AG08396 (cell line): ENCODE results near the gene PYROXD2.

ENCODE experiments used
- DNase-seq: peaks from one replicate; pipeline ENCODE4 v3.0.0; 2012; ENCODE audit warnings: low spot score, mixed read lengths

Gene PYROXD2

DNA sequence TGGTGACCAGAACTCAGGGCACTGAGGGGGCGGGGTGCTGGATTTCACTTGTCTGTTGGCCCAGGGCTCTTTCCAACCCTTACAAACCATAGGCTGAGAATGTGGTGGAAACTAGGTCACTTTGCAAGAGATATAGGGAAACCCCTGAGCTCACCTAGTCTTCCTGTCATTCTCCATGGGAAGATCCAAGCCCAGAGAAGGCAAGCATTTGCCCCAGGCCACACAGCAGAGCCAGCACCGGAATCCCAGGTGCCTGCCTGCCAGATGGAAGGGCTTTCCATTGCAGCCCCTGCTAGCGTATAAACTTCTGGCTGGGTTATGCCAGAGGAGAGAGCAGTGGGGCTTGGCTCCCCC is 427 bp downstream of the PYROXD2 start:
- no peak for DNase-seq

DNA sequence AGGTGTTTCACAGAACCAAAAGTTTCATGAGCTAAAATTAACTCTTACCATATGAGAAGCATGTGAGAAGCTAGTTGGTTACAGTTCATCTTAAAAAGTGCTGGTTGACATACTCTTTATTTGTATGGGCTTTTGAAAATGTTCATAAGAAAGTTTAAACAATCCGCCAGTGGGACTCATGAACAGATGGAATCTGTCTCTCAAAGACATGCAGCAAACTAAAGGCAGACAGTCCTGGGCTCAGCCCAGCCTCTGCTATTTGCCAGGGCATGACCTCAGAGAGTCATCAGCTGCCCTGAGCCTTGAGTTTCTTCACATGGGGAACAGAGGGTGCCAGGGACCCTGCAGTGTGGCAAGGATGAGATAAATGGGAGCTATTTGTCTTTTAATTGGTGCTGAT is 3.2 kb downstream of the PYROXD2 start:
- peak; percentile 65 for DNase-seq

DNA sequence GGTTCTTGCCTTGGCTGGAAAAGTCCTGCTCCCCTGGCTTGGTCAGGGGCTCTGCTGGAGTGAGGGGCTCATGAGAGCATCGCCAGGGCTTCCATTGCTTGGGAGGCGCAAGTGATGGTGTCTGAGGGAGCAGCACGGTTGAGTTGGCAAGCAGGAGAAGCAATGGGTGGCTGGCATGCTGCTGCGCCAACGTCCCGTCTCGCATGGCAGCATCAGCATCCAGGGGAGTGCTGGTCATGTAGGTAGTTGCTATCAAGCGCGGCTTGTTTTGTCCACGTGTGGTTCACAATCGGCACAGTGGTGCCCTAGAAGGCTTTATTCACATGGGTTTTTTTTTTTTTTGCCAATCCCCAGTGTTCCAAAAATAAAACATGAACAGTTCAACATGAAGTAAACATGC is 3.8 kb downstream of the PYROXD2 start:
- no peak for DNase-seq

DNA sequence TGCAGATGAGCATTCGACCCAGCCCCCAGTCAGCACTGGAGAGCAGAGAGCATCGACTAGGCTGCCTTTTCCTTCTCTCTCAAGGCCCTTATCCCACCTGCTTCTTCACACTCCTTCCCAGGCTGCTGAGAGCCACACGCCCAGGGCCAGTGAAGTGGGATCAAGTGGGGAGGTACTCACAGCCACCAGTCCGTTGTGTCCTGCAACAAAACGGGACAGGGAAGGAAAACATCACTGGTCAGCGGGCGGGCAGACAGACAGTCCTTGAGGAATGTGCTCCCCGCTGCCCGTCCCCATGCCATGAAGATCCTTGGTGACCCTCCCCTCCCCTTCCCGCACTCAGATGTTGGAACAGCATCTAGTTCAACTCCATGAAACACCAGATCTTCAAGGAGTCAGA is 4.2 kb downstream of the PYROXD2 start:
- DNase-seq, result no peak

DNA sequence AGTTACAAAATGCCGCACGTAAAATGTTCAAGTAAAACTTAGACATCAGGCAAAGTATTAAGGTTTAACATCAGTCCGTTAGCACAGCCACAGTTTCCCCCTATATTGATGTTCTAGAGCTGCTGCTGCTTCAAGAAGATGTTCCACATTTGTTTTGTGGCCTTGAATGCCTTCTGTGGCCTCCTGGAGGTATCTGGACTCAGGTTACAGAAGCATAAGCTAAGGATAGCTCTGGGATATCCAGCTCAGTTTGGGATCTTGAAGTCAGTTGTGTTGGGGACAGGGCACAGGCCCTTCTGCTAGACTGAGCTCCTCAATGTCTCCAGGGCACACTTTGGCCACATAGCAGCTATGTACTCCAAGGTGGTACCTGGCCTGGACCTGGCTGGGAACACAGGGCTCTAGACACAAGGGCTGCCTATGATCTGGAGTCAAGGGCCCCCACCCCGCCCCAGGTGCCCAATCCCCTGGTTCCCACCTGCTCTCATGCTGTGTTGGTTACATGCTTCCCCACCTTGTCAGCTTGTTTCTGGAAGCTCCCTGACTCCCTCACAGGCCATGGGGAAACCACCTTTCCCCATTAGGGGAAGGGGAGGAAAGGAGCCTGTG is 4.7 kb downstream of the PYROXD2 start:
- DNase-seq, result no peak

DNA sequence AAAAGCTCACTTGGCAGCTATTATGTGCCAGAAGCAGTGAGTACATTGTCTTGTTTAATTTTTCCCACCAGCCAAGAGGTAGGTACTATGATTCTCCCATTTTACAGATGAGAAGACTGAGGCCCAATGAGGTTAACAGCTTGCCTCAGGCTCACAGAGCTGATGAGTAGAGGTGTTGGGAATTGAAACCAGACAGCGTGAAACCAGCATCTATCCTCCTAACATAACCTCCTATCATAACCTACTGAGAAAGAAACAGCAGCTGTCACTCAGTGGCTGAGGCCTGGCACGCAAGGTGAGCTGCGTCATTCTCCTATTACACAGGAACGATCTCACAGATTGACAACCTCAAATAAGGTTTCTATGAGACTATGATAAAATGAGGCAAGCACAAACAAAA is 6.2 kb downstream of the PYROXD2 start:
- DNase-seq, result no peak

DNA sequence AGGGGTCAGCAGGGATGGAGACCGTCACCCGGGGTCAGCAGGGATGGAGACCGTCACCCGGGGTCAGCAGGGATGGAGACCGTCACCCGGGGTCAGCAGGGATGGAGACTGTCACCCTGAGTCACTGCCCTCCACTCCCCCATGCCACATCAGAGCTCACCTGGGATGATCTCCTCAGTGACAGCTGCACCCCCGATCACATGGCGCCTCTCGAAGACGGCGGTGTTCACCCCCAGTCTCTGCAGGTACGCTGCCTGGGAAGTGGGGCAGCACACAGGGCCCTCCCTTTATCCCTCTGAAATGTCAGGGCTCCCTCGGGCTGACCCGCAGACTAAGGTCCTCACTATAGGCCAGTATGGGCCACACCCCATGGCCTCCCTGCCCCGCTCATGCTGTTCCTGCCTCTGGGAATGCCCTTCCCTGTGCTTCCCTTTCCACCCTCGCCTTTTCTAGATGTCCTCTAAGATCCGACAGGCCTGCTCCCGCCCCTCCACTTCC is 7.2 kb downstream of the PYROXD2 start:
- DNase-seq, result no peak

DNA sequence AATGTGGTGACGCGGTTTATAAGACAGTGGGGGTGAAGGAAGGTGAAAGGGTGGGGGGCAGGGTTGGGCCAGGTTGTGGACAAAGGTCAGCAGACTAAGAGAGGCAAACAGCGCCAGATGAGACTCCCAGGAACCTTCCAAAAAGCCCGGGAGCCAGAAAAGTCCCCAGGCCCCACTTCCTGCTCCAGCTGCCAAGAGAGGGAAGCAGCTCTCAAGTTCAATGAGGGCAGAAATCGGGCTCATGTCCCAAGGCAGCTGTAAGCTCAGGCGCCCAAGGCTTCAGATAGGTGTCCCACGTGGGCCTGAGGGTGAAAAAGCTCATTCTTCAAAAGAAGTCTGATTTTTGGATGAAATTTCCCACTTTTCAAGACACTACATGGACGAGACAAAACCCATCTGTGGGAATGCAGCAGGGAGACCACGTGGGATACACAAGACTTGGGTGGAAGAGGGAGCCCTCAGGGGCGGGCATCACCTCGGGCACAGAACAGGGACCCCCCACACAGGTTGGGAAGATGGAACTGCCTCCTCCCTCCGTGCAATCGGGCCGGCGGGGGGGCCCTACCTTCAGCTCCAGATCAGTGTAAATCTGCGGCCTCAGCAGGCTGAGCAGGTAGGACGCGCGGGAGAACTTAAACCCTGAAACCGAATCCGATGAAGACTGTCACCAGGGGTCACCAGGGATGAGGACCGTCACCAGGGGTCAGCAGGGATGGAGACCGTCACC is 7.8 kb downstream of the PYROXD2 start:
- DNase-seq, result no peak

DNA sequence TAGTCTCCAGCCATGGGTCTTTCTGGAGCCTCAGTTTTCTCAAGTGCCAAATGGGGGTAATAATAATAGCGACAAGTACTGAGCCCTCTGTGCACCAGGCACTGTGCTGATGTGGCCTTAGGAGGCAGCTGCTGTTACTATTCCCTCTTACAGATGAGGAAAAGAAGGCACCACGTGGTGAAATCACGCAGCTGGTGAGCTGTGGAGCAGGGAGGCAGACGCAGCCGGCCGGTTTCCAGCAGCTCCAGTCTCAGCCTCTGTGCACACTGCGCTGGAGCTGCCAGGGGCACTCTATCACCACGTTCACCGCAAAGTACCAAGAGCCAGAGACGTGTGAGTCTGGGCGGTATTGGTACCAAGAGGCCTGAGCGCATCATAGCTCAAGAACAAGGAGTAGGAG is 9.6 kb downstream of the PYROXD2 start:
- no peak for DNase-seq

DNA sequence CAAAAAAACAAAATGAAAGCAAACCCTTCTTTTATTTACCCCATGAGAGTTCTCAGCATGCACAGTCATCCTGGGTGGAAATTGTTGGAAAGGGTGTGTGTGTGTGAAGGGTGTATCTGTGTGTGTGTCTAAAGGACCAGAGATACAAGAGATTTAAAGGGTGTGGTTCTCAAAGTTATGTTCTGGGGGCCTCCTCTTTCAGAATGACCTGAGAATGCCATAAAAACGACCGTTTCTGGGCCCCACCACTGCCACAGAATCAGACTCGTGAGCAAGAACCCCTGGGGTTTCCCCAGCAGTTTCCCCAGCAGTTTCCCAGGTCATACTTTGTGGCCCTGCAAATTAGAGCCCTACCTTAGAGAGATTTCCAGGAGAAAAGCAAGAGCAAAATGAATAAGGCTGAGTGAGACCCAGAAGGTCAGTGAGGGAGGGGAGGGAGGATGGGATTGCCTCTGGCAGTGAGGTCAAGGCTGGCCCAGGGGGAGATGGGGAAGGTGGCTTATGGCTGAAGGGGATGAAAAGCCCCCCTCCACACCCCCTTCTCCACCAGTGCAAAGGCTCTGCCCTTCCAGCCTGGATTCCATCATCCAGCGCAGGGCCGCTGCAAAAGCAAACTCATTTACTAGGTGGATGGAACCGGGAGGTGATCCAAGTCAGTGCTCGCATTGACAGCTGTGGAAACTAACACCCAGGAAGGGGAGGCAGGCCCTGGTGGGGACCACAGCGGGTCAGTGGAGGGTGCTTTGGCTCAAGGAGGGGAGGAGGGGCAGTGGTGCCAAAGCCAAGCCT is 10.2 kb downstream of the PYROXD2 start:
- DNase-seq, result peak; percentile 41

DNA sequence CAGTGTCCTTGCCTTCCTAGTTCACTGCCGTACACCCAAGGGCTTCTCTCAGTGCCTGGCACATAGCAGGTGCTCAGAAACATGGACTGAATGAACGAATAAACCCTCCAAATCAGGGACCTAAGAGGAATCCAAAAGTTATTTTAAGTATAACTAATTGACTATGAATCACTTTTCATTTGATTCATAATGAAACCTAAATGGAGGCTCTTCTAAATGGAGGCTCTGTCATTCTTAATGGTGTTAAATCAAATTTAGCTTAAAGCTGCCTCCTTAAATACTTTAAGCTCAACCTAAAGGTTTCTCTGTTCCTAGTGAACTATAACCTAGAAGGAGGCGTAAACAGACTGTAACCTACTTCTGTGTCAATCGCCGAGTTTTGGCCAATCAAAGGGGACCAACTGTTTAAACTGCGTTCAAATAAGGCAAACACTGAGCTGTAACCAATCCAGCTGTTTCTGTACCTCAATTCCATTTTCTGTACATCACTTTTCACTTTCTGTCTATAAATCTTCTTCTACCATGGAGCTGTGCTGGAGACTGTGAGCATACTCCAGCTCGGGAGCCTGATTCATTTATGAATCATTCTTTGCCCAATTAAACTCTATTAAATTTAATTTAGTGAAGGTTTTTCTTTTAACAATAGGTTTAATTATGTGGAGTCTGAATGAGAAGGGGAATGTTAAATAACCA is 11.0 kb downstream of the PYROXD2 start:
- no peak for DNase-seq

DNA sequence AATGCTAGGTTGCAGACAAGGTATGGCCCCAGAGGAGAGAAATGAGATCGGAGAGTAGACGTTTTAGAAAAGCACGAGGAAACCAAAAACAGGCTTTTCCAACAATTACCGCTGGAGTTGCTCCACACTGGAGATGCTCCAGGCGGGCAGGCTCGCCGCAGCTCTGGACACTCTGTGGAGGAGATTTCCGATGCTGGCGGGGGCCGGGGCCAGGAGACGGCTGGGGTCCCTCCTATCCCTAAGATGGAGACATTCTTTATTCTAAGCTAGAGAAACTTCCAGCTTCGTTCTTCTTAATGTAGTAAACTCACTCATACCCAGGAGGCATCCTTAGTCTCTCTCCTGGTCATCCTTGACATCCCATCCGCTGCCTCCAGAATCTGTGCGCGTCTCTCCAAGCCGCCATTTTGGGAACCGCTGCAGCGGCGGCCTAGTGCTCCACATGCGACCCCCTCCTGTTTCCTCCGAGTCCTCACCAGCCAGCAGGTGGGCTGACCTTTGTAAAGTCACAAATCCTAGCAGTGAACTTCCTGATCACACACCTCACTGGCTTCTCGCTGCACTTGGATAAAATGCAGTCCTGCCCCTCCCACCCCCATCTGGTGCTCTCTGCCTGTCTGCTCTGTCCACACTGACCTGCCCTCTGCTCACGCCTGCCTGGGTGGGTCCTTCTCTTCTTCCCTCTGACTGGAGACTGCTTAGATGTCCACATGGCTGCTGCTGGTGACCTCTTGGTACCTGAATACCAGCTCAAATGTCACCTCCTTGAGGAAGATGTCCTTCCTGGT is 11.9 kb downstream of the PYROXD2 start:
- no peak for DNase-seq

DNA sequence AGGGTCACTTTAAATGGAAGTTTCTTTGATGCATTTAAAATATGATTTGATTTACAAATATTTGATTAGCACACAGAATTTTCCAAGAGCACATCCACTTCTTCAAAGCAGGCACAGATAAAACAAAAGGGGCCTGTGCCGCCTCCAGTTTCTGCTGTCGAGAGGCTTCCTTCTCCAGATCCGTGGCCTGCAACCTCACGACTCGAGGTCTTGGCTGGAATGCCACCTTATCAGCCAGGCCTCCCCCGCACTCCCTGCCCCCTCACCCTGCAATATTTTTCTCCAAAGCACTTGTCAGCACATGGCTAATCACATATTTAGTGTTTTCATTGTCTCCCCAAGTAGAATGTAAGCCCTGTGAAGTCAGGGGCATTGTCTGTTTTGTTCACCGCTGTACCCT is 12.5 kb downstream of the PYROXD2 start:
- no peak for DNase-seq

DNA sequence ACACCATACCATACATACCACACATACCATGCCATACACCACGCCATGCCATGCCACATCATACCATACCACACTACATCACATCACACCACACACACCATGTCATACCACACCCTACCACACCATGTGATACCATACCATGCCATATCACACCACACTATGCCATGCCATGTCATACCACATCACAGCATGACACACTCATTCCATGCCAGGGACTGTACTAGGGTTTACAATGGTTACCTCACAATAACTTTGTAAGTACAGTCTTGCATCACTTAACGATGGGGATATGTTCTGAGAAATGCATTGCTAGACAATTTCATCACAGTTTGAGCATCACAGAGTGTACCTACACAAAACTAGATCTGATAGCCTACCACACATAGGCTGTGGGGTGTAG is 14.5 kb downstream of the PYROXD2 start:
- no peak for DNase-seq

DNA sequence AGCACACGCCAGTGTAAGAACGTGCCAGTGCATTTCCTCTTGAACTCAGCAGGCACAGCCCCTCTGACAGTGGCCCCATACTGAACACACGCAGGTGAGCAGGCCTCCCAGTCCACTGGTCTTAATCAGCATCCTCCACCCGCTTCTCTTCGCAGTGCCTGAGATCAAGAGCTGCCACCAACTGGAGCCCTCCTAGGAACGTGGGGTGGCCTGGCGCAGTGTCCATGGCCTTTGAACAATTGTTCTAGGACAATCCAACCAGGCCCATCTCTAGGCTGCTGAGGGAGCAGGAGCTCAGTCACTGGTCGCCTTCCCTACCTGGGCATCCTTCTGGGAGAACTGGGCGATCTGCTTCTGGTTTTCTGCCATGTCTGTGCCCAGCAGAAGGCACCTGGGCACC is 15.2 kb downstream of the PYROXD2 start:
- no peak for DNase-seq

DNA sequence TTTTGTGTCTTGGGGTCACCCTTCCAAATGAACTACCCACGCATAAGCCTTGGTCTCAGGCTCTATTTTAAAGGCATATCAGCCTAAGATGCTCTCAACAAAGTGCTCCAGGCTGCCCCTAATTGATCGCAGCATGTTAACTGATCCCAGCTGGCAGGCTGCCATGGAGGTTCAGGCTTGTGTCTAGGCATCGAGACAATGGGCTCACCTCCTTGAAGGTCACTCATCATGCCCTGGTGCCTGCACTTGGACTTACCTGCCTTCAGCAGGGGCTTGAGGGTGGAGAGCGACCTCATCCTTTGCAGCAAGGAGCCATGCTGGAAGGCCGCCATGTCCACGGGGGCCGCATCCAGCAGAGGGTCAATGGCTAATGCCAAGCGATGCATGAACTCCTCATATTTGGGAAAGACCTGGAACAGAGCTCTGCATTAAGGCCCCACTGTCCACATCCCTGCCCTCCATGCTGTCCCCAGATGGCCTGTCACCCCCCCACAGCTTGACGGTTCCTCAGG is 17.8 kb downstream of the PYROXD2 start:
- no peak for DNase-seq

DNA sequence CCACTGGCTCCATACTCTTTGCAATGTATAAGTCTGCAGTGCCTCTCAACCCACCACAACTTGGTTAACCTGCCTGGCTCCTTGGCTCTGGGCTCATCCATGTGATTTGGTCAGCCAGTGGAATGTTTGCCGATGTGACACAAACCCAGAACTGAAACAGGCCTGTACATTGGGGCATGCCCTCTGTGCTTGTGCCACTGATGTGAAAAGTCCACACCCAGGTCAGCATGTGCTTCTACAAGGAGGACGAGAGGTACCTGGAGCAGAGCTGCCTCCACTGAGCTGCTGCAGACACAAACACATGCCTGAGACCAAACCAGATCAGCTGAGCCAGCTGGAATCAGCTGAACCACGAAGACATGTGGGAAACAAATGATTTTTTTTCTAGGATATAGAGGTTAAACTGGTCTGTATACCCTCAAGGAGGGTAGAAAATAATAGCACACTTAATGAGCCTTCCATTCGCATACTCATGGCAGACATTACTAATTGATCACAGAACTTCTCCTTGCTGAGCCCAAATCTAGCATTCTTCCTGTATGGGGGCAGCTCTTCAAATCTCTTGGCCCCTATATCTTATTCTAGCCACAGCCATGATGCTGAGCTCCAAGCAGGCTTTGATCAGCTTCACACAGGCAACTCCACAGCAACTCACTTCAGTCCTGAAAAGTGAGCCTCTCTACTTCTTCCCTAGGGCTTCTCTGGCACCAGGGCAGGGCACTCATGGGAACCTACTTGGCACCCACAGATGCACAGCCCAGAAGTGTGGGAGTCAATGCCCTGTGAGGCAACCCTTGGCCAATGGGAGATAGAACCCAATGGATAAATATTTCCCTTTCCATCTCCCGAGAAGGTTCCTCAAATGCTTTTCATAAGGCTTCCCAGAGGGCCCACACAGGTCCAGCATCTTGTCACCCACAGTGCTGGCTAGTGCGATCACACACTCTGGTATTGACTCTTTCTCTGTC is 18.6 kb downstream of the PYROXD2 start:
- no peak for DNase-seq

DNA sequence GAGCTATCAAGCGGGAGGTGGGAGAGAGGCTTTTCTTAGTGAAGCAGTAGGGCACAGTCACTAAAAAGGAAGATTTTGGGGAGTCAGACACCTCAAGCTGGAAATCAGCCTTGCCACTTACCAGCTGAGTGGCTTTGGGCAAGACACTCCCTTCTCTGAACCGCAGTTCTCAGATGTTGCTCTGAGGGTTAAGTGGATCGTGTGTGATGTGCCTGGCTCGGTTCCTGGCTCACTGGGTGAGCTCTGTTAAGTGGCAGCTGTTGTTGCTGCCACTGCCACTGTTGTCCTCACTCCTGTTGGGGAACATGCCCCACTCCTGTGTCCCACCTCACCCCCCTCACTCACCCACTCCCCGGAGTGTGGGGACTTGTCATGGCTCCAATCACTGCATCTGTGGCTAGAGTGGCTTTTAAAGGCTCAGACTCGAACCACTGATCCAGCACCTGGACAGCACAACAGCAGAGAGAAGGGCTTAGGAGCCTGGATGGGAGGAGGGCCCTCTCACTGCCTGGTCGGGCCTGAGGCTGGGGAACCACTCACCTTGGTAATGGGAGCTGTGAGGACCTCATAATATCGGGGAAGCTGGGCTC is 20.0 kb downstream of the PYROXD2 start:
- no peak for DNase-seq

DNA sequence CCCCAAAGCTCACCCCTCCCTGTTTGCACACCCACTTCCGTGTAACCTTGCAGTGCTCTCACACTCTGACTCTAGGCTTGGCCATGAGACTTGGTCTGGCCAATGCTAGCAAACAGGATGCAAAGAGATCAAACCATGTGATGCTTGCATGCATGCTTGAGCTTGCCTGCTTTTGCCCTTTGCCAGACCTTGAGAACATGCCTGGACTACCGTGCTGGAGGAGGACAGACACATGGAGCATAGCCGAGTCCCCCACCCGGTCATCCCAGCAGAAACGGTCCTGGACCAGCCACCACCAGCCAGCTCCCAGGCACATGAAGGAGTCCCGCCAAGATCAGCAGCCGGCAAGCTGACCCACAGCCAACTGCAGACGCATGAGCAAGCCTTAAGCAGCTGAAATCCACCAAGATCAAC is 23.4 kb downstream of the PYROXD2 start:
- no peak for DNase-seq

DNA sequence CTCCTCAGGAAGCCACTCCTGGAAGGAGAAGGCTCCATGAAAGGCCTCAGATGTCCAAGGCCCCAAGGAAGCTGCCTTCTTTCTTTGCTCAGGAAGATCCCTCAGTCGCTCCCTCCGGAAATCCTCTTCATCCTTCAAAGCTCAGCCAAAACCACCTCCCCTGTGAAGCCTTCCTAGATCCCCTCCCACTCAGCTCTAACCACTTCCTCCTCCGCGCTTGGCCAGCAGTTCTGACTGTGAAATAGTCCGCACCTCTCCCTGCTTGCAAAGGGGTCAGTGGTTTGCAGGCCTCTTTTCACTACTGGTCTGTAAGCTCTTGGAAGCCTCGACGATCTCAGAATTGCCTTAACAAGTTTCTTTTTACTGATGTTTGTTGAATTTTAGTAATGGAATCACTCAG is 23.9 kb downstream of the PYROXD2 start:
- no peak for DNase-seq
